HepG2 (cell line): ENCODE data around the gene BCAM. TPM values are rescaled to one million over a fixed set of nuclear protein-coding genes. Genes with fewer than 3 reads are reported as not detected.

Source experiments
- ATF7 ChIP-seq, 2 experiments: fragments of 450-650 bp in 1 of 2; sonication (generic) in 1 of 2; formaldehyde crosslinking in 1 of 2; IDR thresholded peaks; 2 replicates each; pipeline versions ENCODE4 v1.4.0 to v1.6.1; 2016 to 2020; ENCODE audit warnings: antibody characterized with exemption in 1 of 2, mild to moderate bottlenecking in 1 of 2, missing genetic modification reagents in 1 of 2
- EP300 ChIP-seq, 3 experiments: sonication (generic) in 1 of 3; formaldehyde crosslinking in 1 of 3; IDR thresholded peaks; 2 replicates each; pipeline versions ENCODE4 v1.5.1 to v1.6.1; 2011 to 2020; ENCODE audit warnings: low read depth in 2 of 3, low read length in 2 of 3, borderline replicate concordance in 1 of 3, improper control_type of control experiment in 1 of 3, mild to moderate bottlenecking in 1 of 3, missing genetic modification reagents in 1 of 3, moderate library complexity in 1 of 3
- KLF11 ChIP-seq: IDR thresholded peaks from 2 replicates; pipeline ENCODE4 v1.6.1; 2016; ENCODE audit warnings: missing compliant biosample characterization
- MIER3 ChIP-seq: IDR thresholded peaks from 2 replicates; pipeline ENCODE4 v1.6.1; 2016; ENCODE audit warnings: missing compliant biosample characterization, borderline replicate concordance
- NCOA5 ChIP-seq: sonication (generic); formaldehyde crosslinking; IDR thresholded peaks from 2 replicates; pipeline ENCODE4 v1.4.0; 2020; ENCODE audit warnings: missing genetic modification reagents
- PAWR ChIP-seq: sonication (generic); formaldehyde crosslinking; IDR thresholded peaks from 2 replicates; pipeline ENCODE4 v1.4.0; 2020; ENCODE audit warnings: missing genetic modification reagents, mild to moderate bottlenecking, borderline replicate concordance
- RAD51 ChIP-seq: fragments of 450-650 bp; IDR thresholded peaks from 2 replicates; pipeline ENCODE4 v1.6.1; 2016; ENCODE audit warnings: borderline replicate concordance
- TARDBP ChIP-seq: sonication (generic); formaldehyde crosslinking; IDR thresholded peaks from 2 replicates; pipeline ENCODE4 v1.8.0; 2022; ENCODE audit warnings: mild to moderate bottlenecking, missing genetic modification reagents
- ZNF121 ChIP-seq: sonication (generic); formaldehyde crosslinking; IDR thresholded peaks from 2 replicates; pipeline ENCODE4 v1.5.0; 2020; ENCODE audit warnings: mild to moderate bottlenecking, missing genetic modification reagents
- ZNF441 ChIP-seq: sonication (generic); formaldehyde crosslinking; IDR thresholded peaks from 2 replicates; pipeline ENCODE4 v1.7.0; 2021; ENCODE audit warnings: missing genetic modification reagents, borderline replicate concordance
- ZNF563 ChIP-seq: sonication (generic); formaldehyde crosslinking; IDR thresholded peaks from 2 replicates; pipeline ENCODE4 v1.8.0; 2022; ENCODE audit warnings: mild to moderate bottlenecking, moderate library complexity, missing genetic modification reagents
- ZNF788 ChIP-seq: sonication (generic); formaldehyde crosslinking; IDR thresholded peaks from 2 replicates; pipeline ENCODE4 v1.5.0; 2020; ENCODE audit warnings: mild to moderate bottlenecking, missing genetic modification reagents, borderline replicate concordance
- polyA plus RNA-seq, 8 experiments: library from polyadenylated mRNA; depleted of rRNA in 3 of 8; stranded (reverse) in 7 of 8; unstranded in 1 of 8; fragments of >200 nt; fragmentation: Illumina TruSeq in 4 of 8; extraction: Trizol in 4 of 8; gene quantifications; 2 replicates each; pipeline versions ENCODE4 v1.2.1 to v1.2.3, GENCODE V29; 2011 to 2016; ENCODE audit warnings: low read depth in 4 of 8, missing spikeins in 1 of 8, mixed read lengths in 1 of 8; ENCODE audit not compliant: insufficient read depth in 1 of 8
- total RNA-seq, 5 experiments: library from RNA; depleted of rRNA; stranded (reverse); fragments of >200 nt; fragmentation: Illumina TruSeq; extraction: Trizol; gene quantifications; 2 replicates each; pipeline ENCODE4 v1.2.3, GENCODE V29; 2016; ENCODE audit warnings: low read depth in 1 of 5
- TF ChIP-seq, protein P1 (sequence below): sonication (generic); formaldehyde crosslinking; IDR thresholded peaks from 2 replicates; pipeline ENCODE4 v1.8.0; 2022; ENCODE audit warnings: missing genetic modification reagents, mild to moderate bottlenecking, inconsistent platforms, borderline replicate concordance
- TF ChIP-seq, protein P2 (sequence below): IDR thresholded peaks from 2 replicates; pipeline ENCODE4 v1.6.1; 2012; ENCODE audit warnings: low read length, improper control_type of control experiment
- TF ChIP-seq, protein P3 (sequence below): sonication (generic); formaldehyde crosslinking; IDR thresholded peaks from 2 replicates; pipeline ENCODE4 v1.9.0; 2021; ENCODE audit warnings: mild to moderate bottlenecking, missing genetic modification reagents

BCAM gene
- total and polyA plus RNA-seq, 2 of the 13 experiments (the other 11 are each of a cell fraction or from before 2014, with no cell fraction given), result 51.2 to 62.7 TPM

DNA sequence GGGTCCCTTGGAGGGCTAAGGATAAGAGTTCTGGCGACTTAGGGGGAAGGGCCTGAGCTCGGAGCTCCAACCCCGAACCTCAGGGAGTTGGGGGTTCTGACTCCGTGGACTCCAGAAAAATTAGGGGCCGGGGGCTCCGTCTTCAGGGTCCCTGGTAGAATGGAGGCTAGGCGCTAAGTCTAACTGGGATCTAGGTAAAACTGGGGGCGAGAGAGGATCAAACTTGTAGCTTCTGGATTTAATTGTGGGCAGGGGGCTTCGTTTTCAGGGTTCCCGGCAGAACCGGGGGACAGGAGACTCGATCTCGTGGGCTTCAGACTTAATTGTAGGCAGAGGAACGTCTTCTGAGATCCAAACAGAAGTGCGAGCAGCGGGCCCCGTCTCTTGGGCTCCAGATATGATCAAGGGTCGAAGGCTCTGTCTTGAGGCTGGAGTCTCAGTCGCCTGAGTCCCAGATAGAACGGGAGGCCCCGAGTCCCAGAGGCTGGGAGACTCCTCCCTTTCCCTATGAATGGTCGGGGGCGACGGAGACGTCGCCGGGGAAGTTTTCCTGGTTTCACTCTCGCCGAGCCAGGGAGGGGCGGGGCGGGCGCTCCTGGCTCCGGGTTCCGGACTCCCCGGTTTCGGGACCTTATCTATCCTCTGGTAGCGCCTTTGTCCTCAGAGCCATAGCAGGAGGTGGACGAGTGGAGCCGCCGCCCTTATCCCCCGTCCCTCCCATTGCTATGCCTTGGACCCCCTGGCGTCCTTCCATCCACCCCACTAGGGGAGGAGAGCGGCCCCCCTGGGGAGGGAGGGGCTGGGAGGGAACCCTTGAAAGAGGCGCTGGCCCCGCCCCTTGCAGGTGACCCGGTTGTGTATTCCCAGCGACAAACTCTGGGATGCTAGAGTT lies 38.5 kb downstream of the BCAM start (continued):
- TF ChIP-seq, protein P1, sequence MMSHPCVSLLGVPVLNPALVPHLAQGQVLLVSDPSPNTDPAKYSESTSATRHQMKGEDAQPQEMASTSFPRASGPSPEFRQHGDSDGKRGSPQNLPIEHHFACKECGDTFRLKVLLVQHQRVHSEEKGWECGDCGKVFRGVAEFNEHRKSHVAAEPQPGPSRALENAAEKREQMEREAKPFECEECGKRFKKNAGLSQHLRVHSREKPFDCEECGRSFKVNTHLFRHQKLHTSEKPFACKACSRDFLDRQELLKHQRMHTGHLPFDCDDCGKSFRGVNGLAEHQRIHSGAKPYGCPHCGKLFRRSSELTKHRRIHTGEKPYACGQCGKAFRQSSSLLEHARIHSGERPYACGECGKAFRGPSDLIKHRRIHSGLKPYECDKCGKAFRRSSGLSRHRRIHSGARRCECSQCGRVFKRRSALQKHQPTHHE (CRISPR knock-in tag), result no peak
- TF ChIP-seq NCOA5, result no peak
- TF ChIP-seq ZNF121 (CRISPR knock-in tag), result no peak
- no peak for TF ChIP-seq ZNF441
- TF ChIP-seq ZNF563, result no peak
- no peak for TF ChIP-seq KLF11 (CRISPR knock-in tag)
- no peak for TF ChIP-seq ZNF788 (CRISPR knock-in tag)
- TF ChIP-seq PAWR (CRISPR knock-in tag), result no peak
- TF ChIP-seq, protein P2, sequence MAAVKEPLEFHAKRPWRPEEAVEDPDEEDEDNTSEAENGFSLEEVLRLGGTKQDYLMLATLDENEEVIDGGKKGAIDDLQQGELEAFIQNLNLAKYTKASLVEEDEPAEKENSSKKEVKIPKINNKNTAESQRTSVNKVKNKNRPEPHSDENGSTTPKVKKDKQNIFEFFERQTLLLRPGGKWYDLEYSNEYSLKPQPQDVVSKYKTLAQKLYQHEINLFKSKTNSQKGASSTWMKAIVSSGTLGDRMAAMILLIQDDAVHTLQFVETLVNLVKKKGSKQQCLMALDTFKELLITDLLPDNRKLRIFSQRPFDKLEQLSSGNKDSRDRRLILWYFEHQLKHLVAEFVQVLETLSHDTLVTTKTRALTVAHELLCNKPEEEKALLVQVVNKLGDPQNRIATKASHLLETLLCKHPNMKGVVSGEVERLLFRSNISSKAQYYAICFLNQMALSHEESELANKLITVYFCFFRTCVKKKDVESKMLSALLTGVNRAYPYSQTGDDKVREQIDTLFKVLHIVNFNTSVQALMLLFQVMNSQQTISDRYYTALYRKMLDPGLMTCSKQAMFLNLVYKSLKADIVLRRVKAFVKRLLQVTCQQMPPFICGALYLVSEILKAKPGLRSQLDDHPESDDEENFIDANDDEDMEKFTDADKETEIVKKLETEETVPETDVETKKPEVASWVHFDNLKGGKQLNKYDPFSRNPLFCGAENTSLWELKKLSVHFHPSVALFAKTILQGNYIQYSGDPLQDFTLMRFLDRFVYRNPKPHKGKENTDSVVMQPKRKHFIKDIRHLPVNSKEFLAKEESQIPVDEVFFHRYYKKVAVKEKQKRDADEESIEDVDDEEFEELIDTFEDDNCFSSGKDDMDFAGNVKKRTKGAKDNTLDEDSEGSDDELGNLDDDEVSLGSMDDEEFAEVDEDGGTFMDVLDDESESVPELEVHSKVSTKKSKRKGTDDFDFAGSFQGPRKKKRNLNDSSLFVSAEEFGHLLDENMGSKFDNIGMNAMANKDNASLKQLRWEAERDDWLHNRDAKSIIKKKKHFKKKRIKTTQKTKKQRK, result no peak
- no peak for TF ChIP-seq ATF7 (IDR thresholded peaks at IDR 0.05)
- no peak for TF ChIP-seq ATF7 (CRISPR knock-in tag; IDR thresholded peaks at IDR 0.05)
- no peak for TF ChIP-seq MIER3
- TF ChIP-seq RAD51, result no peak
- TF ChIP-seq EP300 (IDR thresholded peaks at IDR 0.05; ENCODE audit: low read depth in 2 of 2, low read length in 2 of 2), result no peak
- no peak for TF ChIP-seq EP300 (CRISPR knock-in tag; IDR thresholded peaks at IDR 0.05; ENCODE audit: borderline replicate concordance)
- TF ChIP-seq TARDBP, result no peak
- TF ChIP-seq, protein P3, sequence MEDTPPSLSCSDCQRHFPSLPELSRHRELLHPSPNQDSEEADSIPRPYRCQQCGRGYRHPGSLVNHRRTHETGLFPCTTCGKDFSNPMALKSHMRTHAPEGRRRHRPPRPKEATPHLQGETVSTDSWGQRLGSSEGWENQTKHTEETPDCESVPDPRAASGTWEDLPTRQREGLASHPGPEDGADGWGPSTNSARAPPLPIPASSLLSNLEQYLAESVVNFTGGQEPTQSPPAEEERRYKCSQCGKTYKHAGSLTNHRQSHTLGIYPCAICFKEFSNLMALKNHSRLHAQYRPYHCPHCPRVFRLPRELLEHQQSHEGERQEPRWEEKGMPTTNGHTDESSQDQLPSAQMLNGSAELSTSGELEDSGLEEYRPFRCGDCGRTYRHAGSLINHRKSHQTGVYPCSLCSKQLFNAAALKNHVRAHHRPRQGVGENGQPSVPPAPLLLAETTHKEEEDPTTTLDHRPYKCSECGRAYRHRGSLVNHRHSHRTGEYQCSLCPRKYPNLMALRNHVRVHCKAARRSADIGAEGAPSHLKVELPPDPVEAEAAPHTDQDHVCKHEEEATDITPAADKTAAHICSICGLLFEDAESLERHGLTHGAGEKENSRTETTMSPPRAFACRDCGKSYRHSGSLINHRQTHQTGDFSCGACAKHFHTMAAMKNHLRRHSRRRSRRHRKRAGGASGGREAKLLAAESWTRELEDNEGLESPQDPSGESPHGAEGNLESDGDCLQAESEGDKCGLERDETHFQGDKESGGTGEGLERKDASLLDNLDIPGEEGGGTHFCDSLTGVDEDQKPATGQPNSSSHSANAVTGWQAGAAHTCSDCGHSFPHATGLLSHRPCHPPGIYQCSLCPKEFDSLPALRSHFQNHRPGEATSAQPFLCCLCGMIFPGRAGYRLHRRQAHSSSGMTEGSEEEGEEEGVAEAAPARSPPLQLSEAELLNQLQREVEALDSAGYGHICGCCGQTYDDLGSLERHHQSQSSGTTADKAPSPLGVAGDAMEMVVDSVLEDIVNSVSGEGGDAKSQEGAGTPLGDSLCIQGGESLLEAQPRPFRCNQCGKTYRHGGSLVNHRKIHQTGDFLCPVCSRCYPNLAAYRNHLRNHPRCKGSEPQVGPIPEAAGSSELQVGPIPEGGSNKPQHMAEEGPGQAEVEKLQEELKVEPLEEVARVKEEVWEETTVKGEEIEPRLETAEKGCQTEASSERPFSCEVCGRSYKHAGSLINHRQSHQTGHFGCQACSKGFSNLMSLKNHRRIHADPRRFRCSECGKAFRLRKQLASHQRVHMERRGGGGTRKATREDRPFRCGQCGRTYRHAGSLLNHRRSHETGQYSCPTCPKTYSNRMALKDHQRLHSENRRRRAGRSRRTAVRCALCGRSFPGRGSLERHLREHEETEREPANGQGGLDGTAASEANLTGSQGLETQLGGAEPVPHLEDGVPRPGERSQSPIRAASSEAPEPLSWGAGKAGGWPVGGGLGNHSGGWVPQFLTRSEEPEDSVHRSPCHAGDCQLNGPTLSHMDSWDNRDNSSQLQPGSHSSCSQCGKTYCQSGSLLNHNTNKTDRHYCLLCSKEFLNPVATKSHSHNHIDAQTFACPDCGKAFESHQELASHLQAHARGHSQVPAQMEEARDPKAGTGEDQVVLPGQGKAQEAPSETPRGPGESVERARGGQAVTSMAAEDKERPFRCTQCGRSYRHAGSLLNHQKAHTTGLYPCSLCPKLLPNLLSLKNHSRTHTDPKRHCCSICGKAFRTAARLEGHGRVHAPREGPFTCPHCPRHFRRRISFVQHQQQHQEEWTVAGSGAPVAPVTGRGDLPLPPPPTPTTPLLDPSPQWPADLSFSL (CRISPR knock-in tag), result no peak
